ENCODE data around the gene LRRTM4. TPM values are rescaled to one million over a fixed set of nuclear protein-coding genes. Genes with fewer than 3 reads are reported as not detected.

The LRRTM4 gene
- total RNA-seq, 4 donors from 2014 or later, result 0.27 to 0.32 TPM; not detected in 2

GRCh38 chr2:76921006-76921405, 601.2 kb downstream of the LRRTM4 start:
- H3K9me3 ChIP-seq, result no peaks in the 10 kb centered on the region
- no peak overlapping the region for H3K27ac ChIP-seq
- DNase-seq, result no peak
- TF ChIP-seq POLR2AphosphoS5 (IDR thresholded peaks at IDR 0.05), result no peak
- TF ChIP-seq POLR2A (IDR thresholded peaks at IDR 0.05), result no peak
- TF ChIP-seq EP300 (IDR thresholded peaks at IDR 0.05; ENCODE audit: low read depth), result no peak
- TF ChIP-seq CTCF (IDR thresholded peaks at IDR 0.05), result no peak
- H3K27me3 ChIP-seq, result no peaks in the 10 kb centered on the region
- no peak overlapping the region for H3K4me3 ChIP-seq
- no peaks in the 10 kb centered on the region for H3K36me3 ChIP-seq
- no peaks in the 10 kb centered on the region for H3K4me1 ChIP-seq
- WGBS, 2 donors (ENCODE audit: low coverage in 1 of 2), result 83 to 89% methylated on average over 2 of the region's 2 CpGs
- in situ Hi-C loops (cut with MboI; ENCODE audit: low pct_ligation_motif_present in 1 of 4, low pct_unique_long_range_greater_than_20kb in 1 of 4, low sequenced_read_pairs in 3 of 4) (no loop called here), intact Hi-C loops (cut with DNase I; ENCODE audit: low total_unique reads) (no loop called here)

GRCh38 chr2:76895469-76895868, 626.7 kb downstream of the LRRTM4 start:
- 68 to 71% methylated on average over 6 of the region's 6 CpGs for WGBS, 2 donors (ENCODE audit: low coverage in 1 of 2)
- no peak for DNase-seq
- intact Hi-C loops (cut with DNase I; ENCODE audit: low total_unique reads), result no loop called here
- Histone ChIP-seq H3K27ac (no peak overlapping the region), H3K36me3 (no peaks in the 10 kb centered on the region), H3K4me3 (no peak overlapping the region), H3K27me3 (no peaks in the 10 kb centered on the region), H3K9me3 (no peaks in the 10 kb centered on the region), H3K4me1 (no peaks in the 10 kb centered on the region)
- no peak for TF ChIP-seq POLR2AphosphoS5 (IDR thresholded peaks at IDR 0.05)
- TF ChIP-seq POLR2A (IDR thresholded peaks at IDR 0.05), result no peak
- no peak for TF ChIP-seq EP300 (IDR thresholded peaks at IDR 0.05; ENCODE audit: low read depth)
- TF ChIP-seq CTCF (IDR thresholded peaks at IDR 0.05), result no peak
- in situ Hi-C loops (cut with MboI; ENCODE audit: low pct_ligation_motif_present in 1 of 4, low pct_unique_long_range_greater_than_20kb in 1 of 4, low sequenced_read_pairs in 3 of 4), result no loop called here

- 26 to 31% methylated on average over 1 of the region's 1 CpG for WGBS, 2 donors (ENCODE audit: low coverage in 1 of 2)
- Histone ChIP-seq H3K27me3 (no peaks in the 10 kb centered on the region), H3K4me1 (no peaks in the 10 kb centered on the region), H3K36me3 (no peaks in the 10 kb centered on the region), H3K9me3 (no peaks in the 10 kb centered on the region), H3K4me3 (no peak overlapping the region), H3K27ac (no peak overlapping the region)
- TF ChIP-seq EP300 (IDR thresholded peaks at IDR 0.05; ENCODE audit: low read depth) (no peak), CTCF (IDR thresholded peaks at IDR 0.05) (no peak), POLR2A (IDR thresholded peaks at IDR 0.05) (no peak), POLR2AphosphoS5 (IDR thresholded peaks at IDR 0.05) (no peak)
- intact Hi-C loops (cut with DNase I; ENCODE audit: low total_unique reads) (no loop called here), in situ Hi-C loops (cut with MboI; ENCODE audit: low pct_ligation_motif_present in 1 of 4, low pct_unique_long_range_greater_than_20kb in 1 of 4, low sequenced_read_pairs in 3 of 4) (no loop called here)
- no peak for DNase-seq
These were observed 651.6 kb downstream of the LRRTM4 start for GRCh38 chr2:76870581-76870980.

GRCh38 chr2:76870011-76870410, 652.2 kb downstream of the LRRTM4 start:
- Histone ChIP-seq H3K9me3 (no peaks in the 10 kb centered on the region), H3K27ac (no peak overlapping the region), H3K4me3 (no peak overlapping the region), H3K27me3 (no peaks in the 10 kb centered on the region), H3K4me1 (no peaks in the 10 kb centered on the region), H3K36me3 (no peaks in the 10 kb centered on the region)
- no peak for DNase-seq
- 63 to 75% methylated on average over 1 of the region's 1 CpG for WGBS, 2 donors (ENCODE audit: low coverage in 1 of 2)
- in situ Hi-C loops (cut with MboI; ENCODE audit: low pct_ligation_motif_present in 1 of 4, low pct_unique_long_range_greater_than_20kb in 1 of 4, low sequenced_read_pairs in 3 of 4), result no loop called here
- TF ChIP-seq POLR2AphosphoS5 (IDR thresholded peaks at IDR 0.05) (no peak), EP300 (IDR thresholded peaks at IDR 0.05; ENCODE audit: low read depth) (no peak), CTCF (IDR thresholded peaks at IDR 0.05) (no peak), POLR2A (IDR thresholded peaks at IDR 0.05) (no peak)
- intact Hi-C loops (cut with DNase I; ENCODE audit: low total_unique reads), result no loop called here

All from transverse colon (tissue), 4 donors.